OCI-LY1 (cell line): ENCODE measurements around the gene RYR1.

Experiments used
- H2AFZ ChIP-seq: fragments of 200-600 bp; sonication (generic), shearing (Covaris generic); 2 replicates; pipeline ENCODE4 v1.6.0; 2014; ENCODE audit warnings: antibody characterized with exemption, mild to moderate bottlenecking, low read length
- H3F3A ChIP-seq: fragments of 200-600 bp; sonication (generic), shearing (Covaris generic); 2 replicates; pipeline ENCODE4 v1.6.0; 2014; ENCODE audit warnings: mild to moderate bottlenecking, antibody characterized with exemption, low read length, moderate library complexity; ENCODE audit not compliant: insufficient read depth
- H3K27ac ChIP-seq: fragments of 200-600 bp; sonication (generic); 2 replicates; pipeline ENCODE4 v1.5.1; 2014; ENCODE audit warnings: low read length, mixed run types, mild to moderate bottlenecking, low read depth; ENCODE audit not compliant: poor library complexity, severe bottlenecking
- H3K27me3 ChIP-seq: fragments of 200-600 bp; sonication (generic); 2 replicates; pipeline ENCODE4 v1.6.0; 2014; ENCODE audit warnings: antibody characterized with exemption, mild to moderate bottlenecking, low read length, moderate library complexity; ENCODE audit not compliant: insufficient read depth
- H3K36me3 ChIP-seq: fragments of 200-600 bp; sonication (generic); 2 replicates; pipeline ENCODE4 v1.6.1; 2014; ENCODE audit warnings: mild to moderate bottlenecking, antibody characterized with exemption, low read length, moderate library complexity, mixed read lengths; ENCODE audit not compliant: insufficient read depth
- H3K4me1 ChIP-seq: fragments of 200-600 bp; sonication (generic); 2 replicates; pipeline ENCODE4 v1.5.1; 2014; ENCODE audit warnings: mild to moderate bottlenecking, low read length, moderate library complexity; ENCODE audit not compliant: insufficient read depth, severe bottlenecking
- H3K4me2 ChIP-seq: fragments of 200-600 bp; sonication (generic), shearing (Covaris generic); 2 replicates; pipeline ENCODE4 v1.6.1; 2014; ENCODE audit warnings: low read length
- H3K4me3 ChIP-seq: fragments of 200-600 bp; sonication (generic); 2 replicates; pipeline ENCODE4 v1.5.1; 2014; ENCODE audit warnings: low read length, low read depth, mild to moderate bottlenecking, mixed read lengths; ENCODE audit not compliant: poor library complexity, severe bottlenecking
- H3K79me2 ChIP-seq: fragments of 200-600 bp; shearing (Covaris generic); 2 replicates; pipeline ENCODE4 v1.6.1; 2016; ENCODE audit warnings: mixed run types, low read length, mixed read lengths; ENCODE audit not compliant: insufficient read depth
- H3K9ac ChIP-seq: fragments of 200-600 bp; sonication (generic), shearing (Covaris generic); 2 replicates; pipeline ENCODE4 v1.6.1; 2014; ENCODE audit warnings: mild to moderate bottlenecking, low read length, mixed read lengths
- H3K9me2 ChIP-seq: fragments of 200-600 bp; sonication (generic), shearing (Covaris generic); 2 replicates; pipeline ENCODE4 v1.6.1; 2014; ENCODE audit warnings: low read depth, mild to moderate bottlenecking, low read length, mixed read lengths
- H3K9me3 ChIP-seq: fragments of 200-600 bp; shearing (Covaris generic); 2 replicates; pipeline ENCODE4 v1.6.1; 2014; ENCODE audit warnings: low read length, mixed read lengths
- H4K20me1 ChIP-seq: fragments of 200-600 bp; sonication (generic), shearing (Covaris generic); 2 replicates; pipeline ENCODE4 v1.6.0; 2016; ENCODE audit warnings: mild to moderate bottlenecking, low read length; ENCODE audit not compliant: insufficient read depth
- EZH2 ChIP-seq: fragments of 200-600 bp; sonication (generic), shearing (Covaris generic); IDR thresholded peaks from 2 replicates; pipeline ENCODE4 v1.8.0; 2017; ENCODE audit warnings: borderline replicate concordance, mixed run types, mild to moderate bottlenecking, antibody characterized with exemption, low read length, moderate library complexity, mixed read lengths
- TF ChIP-seq, protein P1 (sequence below): fragments of 200-600 bp; sonication (generic), shearing (Covaris generic); IDR thresholded peaks from 2 replicates; pipeline ENCODE4 v1.5.1; 2017; ENCODE audit warnings: mild to moderate bottlenecking, antibody characterized with exemption, low read length, moderate library complexity, mixed read lengths

Gene RYR1

DNA sequence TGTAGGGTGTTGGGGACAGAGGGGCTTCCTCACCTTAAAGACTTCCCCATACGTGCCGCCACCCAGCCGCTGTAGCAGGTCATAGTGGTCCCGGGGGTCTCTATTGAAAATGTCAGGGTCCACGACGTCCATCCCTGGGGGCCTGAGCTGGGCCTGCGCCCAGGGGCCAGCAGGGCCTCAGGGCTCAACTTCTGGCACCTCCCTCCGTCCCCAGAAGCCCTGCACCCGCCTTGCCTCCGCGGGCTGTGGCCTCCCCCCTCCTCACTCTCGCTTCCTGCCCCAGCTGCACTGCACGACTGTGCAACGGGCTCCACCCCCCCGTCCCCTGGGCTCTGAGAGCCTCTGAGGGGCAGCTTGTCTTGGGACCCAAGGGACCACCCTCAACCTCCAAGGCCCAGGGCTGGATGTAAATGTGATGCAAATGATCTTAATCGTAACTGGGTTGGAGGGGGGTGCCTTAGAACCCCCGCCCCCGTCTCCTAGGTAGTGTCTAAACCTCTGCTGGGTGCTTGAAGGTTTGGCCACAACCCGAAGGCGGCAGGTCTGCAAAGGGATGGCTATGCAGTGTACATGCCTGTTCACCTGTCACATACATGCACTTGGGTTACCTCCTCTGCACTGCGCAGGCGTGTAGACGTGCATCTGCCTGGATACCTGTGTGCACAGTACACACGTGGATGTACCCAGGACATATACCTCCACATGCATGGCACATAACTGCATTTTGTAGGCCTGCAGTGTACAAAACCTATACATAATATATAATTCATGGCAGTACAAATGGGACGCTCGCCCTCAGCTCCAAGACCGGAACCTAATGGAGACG lies 184.5 kb downstream of the RYR1 start, which contains the start of gene MAP4K1:
Gene MAP4K1, minus strand, starts transcription at position 190 of the 826 bp plus-strand sequence. Its CDS starts 58 bp downstream, at position 132.
- no peaks in the 10 kb centered on the region for H4K20me1 ChIP-seq
- H3K36me3 ChIP-seq, result peaks cover 56% of the 10 kb centered on the region
- peak within 1 kb of the TSS; percentile 93 for H3K9ac ChIP-seq
- peaks cover 24% of the 10 kb centered on the region for H3K79me2 ChIP-seq
- peak within 1 kb of the TSS; percentile 73 for H3K4me2 ChIP-seq
- TF ChIP-seq, protein P1, sequence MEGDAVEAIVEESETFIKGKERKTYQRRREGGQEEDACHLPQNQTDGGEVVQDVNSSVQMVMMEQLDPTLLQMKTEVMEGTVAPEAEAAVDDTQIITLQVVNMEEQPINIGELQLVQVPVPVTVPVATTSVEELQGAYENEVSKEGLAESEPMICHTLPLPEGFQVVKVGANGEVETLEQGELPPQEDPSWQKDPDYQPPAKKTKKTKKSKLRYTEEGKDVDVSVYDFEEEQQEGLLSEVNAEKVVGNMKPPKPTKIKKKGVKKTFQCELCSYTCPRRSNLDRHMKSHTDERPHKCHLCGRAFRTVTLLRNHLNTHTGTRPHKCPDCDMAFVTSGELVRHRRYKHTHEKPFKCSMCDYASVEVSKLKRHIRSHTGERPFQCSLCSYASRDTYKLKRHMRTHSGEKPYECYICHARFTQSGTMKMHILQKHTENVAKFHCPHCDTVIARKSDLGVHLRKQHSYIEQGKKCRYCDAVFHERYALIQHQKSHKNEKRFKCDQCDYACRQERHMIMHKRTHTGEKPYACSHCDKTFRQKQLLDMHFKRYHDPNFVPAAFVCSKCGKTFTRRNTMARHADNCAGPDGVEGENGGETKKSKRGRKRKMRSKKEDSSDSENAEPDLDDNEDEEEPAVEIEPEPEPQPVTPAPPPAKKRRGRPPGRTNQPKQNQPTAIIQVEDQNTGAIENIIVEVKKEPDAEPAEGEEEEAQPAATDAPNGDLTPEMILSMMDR, result no peak
- TF ChIP-seq EZH2, result no peak
- peak within 1 kb of the TSS; percentile 100 for H3K4me3 ChIP-seq
- no peaks in the 10 kb centered on the region for H3K27me3 ChIP-seq
- H3K9me3 ChIP-seq, result no peaks in the 10 kb centered on the region
- H3F3A ChIP-seq, result no peaks in the 10 kb centered on the region
- H3K27ac ChIP-seq, result peak within 1 kb of the TSS; percentile 94
- no peak within 1 kb of the TSS for H2AFZ ChIP-seq
- no peaks in the 10 kb centered on the region for H3K9me2 ChIP-seq
- H3K4me1 ChIP-seq, result peaks cover 35% of the 10 kb centered on the region

DNA sequence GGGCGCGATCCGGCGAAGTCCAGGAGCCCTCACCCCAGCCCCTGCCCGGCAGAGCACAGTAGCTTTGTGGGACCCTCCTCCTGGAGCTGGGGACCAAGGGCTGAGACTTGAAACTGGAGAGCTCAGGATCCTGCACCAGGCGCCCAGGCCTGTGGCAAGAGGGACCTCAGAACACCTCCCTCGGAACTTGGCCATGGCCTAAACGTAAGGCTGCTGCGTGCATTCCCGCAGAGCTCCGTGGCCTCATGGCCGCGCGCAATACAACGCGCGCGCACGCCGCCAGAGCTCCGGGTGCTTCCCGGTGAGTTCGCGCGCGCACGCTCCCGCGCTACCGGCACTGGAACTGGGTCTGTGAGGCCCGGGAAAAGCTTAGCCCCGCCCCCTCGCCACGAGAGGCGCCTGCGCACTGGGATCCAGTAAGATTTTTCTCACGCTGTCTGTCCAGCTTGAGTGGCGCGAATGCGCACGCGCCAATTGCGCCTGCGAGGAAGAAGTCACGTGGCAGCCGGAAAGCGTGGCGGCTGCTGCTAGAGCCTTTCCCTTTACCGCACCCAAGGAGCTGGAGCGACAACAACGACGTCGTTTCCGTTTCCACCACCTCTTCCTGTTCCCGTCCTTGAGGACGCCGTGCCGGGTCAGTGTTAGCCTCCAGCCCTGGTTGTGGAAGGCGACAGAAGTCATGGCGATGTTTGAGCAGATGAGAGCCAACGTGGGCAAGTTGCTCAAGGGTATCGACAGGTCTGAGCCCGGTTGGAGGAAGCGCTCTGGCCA lies 185.3 kb downstream of the RYR1 start, which contains the start of gene EIF3K:
Gene EIF3K, plus strand, starts transcription at position 599 of the 771 bp plus-strand sequence. Its CDS starts 81 bp downstream, at position 680.
- no peaks in the 10 kb centered on the region for H3F3A ChIP-seq
- peak within 1 kb of the TSS; percentile 73 for H3K4me2 ChIP-seq
- H2AFZ ChIP-seq, result no peak within 1 kb of the TSS
- peak within 1 kb of the TSS; percentile 94 for H3K27ac ChIP-seq
- H4K20me1 ChIP-seq, result no peaks in the 10 kb centered on the region
- no peak for TF ChIP-seq EZH2
- TF ChIP-seq, protein P1, result no peak
- peaks cover 51% of the 10 kb centered on the region for H3K36me3 ChIP-seq
- H3K4me3 ChIP-seq, result peak within 1 kb of the TSS; percentile 100
- H3K9me2 ChIP-seq, result no peaks in the 10 kb centered on the region
- H3K9ac ChIP-seq, result peak within 1 kb of the TSS; percentile 100
- no peaks in the 10 kb centered on the region for H3K27me3 ChIP-seq
- peaks cover 35% of the 10 kb centered on the region for H3K4me1 ChIP-seq
- H3K79me2 ChIP-seq, result peaks cover 24% of the 10 kb centered on the region
- no peaks in the 10 kb centered on the region for H3K9me3 ChIP-seq

DNA sequence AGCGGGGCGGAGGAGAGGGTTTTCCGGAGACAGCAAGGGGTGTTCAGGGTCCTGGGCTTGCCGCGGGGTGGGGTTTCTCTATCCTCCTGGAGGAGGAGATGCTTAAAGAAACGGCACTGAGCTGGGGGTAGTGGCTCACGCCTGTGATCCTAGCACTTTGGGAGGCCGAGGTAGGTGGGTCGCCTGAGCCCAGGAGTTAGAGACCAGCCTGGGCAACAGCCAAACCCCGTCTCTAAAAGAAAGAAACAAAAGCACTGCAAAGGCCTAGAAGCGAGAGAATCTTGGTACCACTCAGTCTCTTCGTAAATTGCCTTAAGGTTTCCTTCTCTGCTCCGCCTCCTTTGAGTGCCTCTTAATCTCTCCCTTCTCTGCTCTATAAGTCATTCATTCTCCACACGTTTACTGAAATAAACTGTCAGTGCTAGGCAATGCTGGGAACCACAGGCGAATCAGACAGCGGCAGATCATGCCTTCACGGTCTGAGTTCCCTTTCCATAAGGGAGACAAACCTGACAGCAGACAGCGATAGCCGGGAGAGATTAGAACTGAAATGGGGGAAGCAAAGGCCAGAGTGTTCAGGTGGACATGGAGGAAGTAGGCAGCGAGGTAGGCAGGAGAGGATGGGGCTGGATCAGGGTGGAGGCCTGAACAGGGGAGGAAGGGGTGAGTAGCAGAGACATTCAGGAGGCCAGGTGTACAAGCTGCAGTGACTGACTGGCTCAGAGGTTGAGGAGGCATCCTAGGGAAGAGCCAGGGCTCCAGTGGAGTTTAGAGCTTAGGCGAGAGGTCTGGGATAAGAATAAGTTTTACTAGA lies 186.1 kb downstream of the RYR1 start:
- Histone ChIP-seq H3K4me1 (peaks cover 35% of the 10 kb centered on the region), H3K9me2 (no peaks in the 10 kb centered on the region), H4K20me1 (no peaks in the 10 kb centered on the region), H3F3A (no peaks in the 10 kb centered on the region), H3K9ac (peak overlapping the region; percentile 100), H3K27me3 (no peaks in the 10 kb centered on the region), H3K4me3 (peak overlapping the region; percentile 100), H3K27ac (peak overlapping the region; percentile 66), H3K4me2 (peak overlapping the region; percentile 73), H3K36me3 (peaks cover 52% of the 10 kb centered on the region), H2AFZ (no peak overlapping the region), H3K9me3 (no peaks in the 10 kb centered on the region), H3K79me2 (peaks cover 24% of the 10 kb centered on the region)
- TF ChIP-seq EZH2, result no peak
- TF ChIP-seq, protein P1, result no peak
